Activated T-cell treated with anti-CD3 and anti-CD28 coated beads for 4 hours (primary cell): ENCODE measurements around the gene HTR3D.

Experiments
- DNase-seq: peaks from one replicate; pipeline ENCODE4 v3.0.0-alpha.2; 2020

Gene HTR3D

DNA sequence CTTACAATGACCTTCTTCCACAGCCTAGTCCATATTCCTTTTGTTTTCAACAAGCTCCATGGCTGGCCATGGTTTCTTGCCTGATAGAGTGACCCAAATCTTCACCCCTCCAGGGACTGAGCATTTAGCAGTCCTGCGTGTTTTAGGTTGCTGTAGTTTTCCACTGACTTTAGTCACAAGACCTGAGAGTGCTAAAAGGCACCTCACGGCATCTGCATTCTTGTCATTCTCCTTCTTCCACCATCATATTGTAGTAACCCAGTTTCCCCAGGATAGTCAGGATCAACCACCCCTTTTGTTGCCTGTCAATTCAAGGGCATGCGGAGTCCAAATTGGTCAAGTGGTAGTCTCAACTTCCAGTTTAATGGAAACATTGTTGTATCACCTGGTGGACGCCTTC, 42.1 kb downstream of the HTR3D start:
- DNase-seq = no peak

DNA sequence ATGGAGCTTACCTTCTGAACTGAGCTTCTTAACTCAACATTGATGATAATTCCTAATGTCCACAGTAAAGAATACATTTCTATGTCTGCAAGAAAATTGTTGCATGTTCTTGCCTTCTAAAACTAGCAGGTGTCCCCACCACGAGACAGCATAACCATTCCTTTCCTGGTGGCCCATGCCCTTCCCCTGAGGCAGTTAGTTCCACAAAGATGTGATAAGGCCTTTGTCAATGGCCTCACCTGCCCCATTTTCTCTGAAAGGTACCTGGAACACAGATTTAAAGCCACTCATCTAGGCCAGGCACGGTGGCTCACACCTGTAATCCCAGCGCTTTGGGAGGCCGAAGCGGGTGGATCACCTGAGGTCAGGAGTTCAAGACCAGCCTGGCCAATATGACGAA, 44.4 kb downstream of the HTR3D start:
- DNase-seq = no peak

DNA sequence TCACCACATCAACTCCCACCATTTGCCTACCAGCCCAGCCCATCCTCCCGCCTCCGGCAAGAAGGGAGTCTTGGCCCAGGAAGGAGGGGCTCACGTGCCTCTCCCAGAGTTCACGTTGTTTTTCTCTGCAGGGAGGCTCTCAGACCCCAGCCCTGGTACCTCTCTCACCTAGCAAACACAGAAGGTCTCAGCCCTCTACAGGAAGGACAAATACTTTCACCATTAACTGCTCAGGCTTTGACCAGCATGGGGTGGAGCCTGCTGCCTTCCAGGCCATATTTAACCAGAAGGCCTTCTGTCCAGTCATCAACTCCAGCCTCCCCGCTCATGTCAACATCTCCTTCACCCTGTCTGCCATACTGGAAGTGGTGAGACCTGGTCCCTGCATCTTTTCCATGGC, 46.3 kb downstream of the HTR3D start:
- no peak for DNase-seq

DNA sequence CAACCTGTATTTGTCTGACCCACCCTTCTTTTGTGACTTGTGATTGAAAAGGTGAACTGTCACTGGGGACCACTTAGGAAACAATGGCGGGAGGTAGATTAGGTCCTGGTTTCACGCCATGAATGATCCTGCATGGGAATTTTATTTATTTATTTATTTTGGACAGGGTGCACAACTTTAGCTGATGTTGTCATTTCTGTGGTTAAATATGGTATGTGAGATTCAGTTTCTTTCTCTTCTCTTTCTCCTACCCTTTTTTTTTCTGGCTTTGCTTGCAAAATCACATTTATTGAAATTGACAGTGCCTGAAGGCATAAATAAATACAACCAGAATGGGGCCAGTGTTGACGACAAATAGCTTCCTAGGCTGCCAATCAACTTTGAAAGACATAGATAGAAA, 47.3 kb downstream of the HTR3D start:
- DNase-seq = no peak

DNA sequence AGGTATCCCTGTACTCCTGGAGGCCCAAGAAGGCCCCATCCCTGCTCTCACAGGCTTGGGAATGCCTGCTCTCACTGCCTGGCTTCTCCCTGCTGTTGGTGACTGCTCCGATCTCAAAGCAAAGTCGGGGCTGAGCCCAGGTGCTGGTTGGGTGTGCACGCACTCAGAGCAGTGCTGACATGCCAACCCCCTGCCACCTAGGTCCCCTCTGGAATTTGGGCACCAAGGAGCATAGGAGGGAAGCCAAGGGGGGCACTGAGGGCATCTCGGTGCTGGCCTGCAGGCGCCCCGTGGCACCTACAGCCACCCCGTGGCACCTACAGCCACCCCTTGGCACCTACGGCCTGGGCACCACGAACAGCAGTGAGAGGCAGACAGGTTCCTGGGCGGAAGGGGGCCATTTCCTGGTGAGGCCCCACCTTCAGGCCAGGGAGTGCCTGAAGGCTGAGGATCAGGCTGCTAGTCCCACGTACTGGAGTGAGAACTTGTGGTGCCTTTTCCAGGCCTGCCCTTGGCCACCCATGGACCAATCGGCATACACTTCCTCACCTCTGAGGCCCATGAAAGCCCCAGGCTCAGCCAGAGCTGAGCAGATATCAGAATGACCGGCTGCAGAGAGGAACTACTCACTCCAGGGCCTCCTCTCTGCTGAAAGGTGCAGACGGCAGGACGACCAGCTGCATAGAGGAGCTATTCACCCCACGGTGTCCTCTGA, 49.7 kb downstream of the HTR3D start:
- no peak for DNase-seq

DNA sequence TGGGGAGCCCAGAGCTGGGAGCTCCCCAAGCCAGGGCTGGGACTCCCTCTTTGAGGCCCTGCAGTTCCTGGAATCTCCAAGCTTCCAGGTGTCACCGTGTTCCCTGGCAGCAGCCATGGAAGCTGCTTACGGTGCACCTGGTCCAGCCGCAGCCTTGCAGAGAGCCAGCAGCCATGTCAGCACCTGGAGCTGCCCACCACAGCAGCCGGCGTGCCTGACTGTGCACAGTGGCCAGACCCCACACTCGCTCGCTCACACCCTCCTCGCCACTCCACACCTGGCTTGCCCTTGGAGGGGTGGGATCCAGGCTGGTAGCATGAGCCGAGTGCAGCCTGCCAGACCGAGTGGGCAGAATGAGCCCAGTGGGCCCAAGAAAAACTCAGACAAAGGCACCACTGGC, 50.5 kb downstream of the HTR3D start:
- DNase-seq = no peak

DNA sequence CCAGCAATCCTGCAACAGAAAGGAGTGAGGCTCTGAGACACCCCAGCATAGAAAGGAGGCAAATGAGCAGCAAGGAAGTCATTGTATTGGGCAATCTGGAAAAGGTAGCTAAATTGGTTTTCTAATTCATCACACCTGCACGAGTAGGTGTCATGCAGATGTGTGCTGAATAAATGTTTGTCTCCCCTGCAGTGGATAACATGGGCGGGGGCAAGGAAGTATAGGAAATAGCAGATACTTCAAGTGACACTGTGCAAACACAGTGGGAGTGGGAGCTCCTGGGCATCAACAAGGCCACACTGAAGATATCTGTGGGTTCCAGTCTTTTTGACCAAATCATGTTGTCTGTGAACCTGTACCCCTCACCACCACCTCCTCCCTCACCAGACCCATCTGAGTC, 50.9 kb downstream of the HTR3D start:
- no peak for DNase-seq

DNA sequence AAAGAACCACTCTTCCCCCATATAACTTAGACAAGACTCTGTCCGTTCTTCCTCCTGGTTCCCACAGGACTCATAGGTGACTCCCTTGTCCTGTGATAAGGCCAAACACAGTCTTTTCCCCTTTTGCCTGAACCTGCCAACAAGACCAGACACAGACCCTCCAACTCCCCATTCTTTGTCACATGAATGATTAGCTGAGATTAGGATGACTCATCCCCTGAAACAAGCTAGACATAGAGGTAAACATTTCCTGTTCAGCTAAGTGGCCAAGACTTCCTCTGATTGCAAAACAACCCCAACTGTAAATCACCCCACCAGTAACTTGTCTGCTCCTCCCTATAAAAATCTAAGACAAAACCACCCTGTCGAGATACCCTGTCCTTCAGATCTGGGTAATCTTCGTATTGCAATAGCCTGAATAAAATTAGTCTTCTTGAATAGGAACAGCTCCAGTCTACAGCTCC, 53.9 kb downstream of the HTR3D start:
- DNase-seq = no peak
